ENCODE measurements around the gene KRTAP10-12. TPM values are rescaled to one million over a fixed set of nuclear protein-coding genes. Genes with fewer than 3 reads are reported as not detected.
"Not testable (repeated sequence)": the region's sequence is repeated elsewhere in the genome, so short reads cannot be mapped to it uniquely, and the experiment has no call there.

Gene KRTAP10-12
- not detected for total RNA-seq
- polyA plus RNA-seq (ENCODE audit: insufficient read depth, low read depth, low replicate concordance): not detected
- long read RNA-seq, donor 1: 0 reads
- long read RNA-seq, donor 2: 0 reads
- long read RNA-seq, donor 3: 0 reads
- long read RNA-seq, donor 4: 0 reads
- long read RNA-seq, donor 5: 0 reads
- long read RNA-seq, donor 6: 0 reads
- long read RNA-seq, donor 7: 0 reads
- long read RNA-seq, donor 8: 0 reads
- long read RNA-seq, donor 9, partial matches to known transcripts: 0 of 1 reads
- long read RNA-seq, donor 9, other reads (novel, unspliced or antisense): 0 of 1 reads
- long read RNA-seq, donor 10: 0 reads

GRCh38 chr21:44697172-44697810 lies at the start of gene KRTAP10-12:
Gene KRTAP10-12, plus strand, starts transcription at chr21:44697172. Its CDS starts 30 bp downstream, at chr21:44697202.
- intact Hi-C loops (cut with DNase I); H3K4me1 ChIP-seq (ENCODE audit: control insufficient read depth in 2 of 3, insufficient read depth in 2 of 3, low read depth in 1 of 3, low read length in 3 of 3); FAIRE-seq; H3K9ac ChIP-seq (ENCODE audit: low read length in 3 of 3); H3K4me3 ChIP-seq (ENCODE audit: low read length in 3 of 3); H3K36me3 ChIP-seq (ENCODE audit: control insufficient read depth in 2 of 3, insufficient read depth in 3 of 3, low read length in 3 of 3); DNase-seq; H3K27ac ChIP-seq (ENCODE audit: low read depth in 2 of 2, low read length in 2 of 2); H3K9me3 ChIP-seq (ENCODE audit: control insufficient read depth in 2 of 3, insufficient read depth in 1 of 3, low read length in 3 of 3); H3K27me3 ChIP-seq (ENCODE audit: control insufficient read depth, insufficient read depth, low read length): not testable (repeated sequence)

- Histone ChIP-seq H3K4me3 (ENCODE audit: low read length in 3 of 3) (no peak overlapping the region), H3K9me3 (ENCODE audit: control insufficient read depth in 2 of 3, insufficient read depth in 1 of 3, low read length in 3 of 3) (no peaks in the 10 kb centered on the region), H3K4me1 (ENCODE audit: control insufficient read depth in 2 of 3, insufficient read depth in 2 of 3, low read depth in 1 of 3, low read length in 3 of 3) (no peaks in the 10 kb centered on the region), H3K36me3 (ENCODE audit: control insufficient read depth in 2 of 3, insufficient read depth in 3 of 3, low read length in 3 of 3) (no peaks in the 10 kb centered on the region), H3K27me3 (ENCODE audit: control insufficient read depth, insufficient read depth, low read length) (no peaks in the 10 kb centered on the region), H3K9ac (ENCODE audit: low read length in 3 of 3) (no peak overlapping the region), H3K27ac (ENCODE audit: low read depth in 2 of 2, low read length in 2 of 2) (no peak overlapping the region)
- no peak for TF ChIP-seq CTCF (IDR thresholded peaks at IDR 0.05; ENCODE audit: borderline replicate concordance, extremely low read depth, insufficient read depth)
- DNase-seq (no peak), FAIRE-seq (no peak)
- intact Hi-C loops (cut with DNase I): no loop called here
These were observed 49.8 kb upstream of the KRTAP10-12 start for GRCh38 chr21:44647222-44647552.

- Histone ChIP-seq H3K4me3 (ENCODE audit: low read length in 3 of 3) (no peak overlapping the region), H3K27me3 (ENCODE audit: control insufficient read depth, insufficient read depth, low read length) (no peaks in the 10 kb centered on the region), H3K27ac (ENCODE audit: low read depth in 2 of 2, low read length in 2 of 2) (no peak overlapping the region), H3K36me3 (ENCODE audit: control insufficient read depth in 2 of 3, insufficient read depth in 3 of 3, low read length in 3 of 3) (no peaks in the 10 kb centered on the region), H3K9ac (ENCODE audit: low read length in 3 of 3) (no peak overlapping the region), H3K4me1 (ENCODE audit: control insufficient read depth in 2 of 3, insufficient read depth in 2 of 3, low read depth in 1 of 3, low read length in 3 of 3) (no peaks in the 10 kb centered on the region), H3K9me3 (ENCODE audit: control insufficient read depth in 2 of 3, insufficient read depth in 1 of 3, low read length in 3 of 3) (no peaks in the 10 kb centered on the region)
- no peak for FAIRE-seq
- peak in 2 of 5 donors; percentile 5 to 9 for DNase-seq
- intact Hi-C loops (cut with DNase I): no loop called here
- TF ChIP-seq CTCF (IDR thresholded peaks at IDR 0.05; ENCODE audit: borderline replicate concordance, extremely low read depth, insufficient read depth): no peak
These were observed 48.2 kb upstream of the KRTAP10-12 start for GRCh38 chr21:44648557-44649311.

- no peaks in the 10 kb centered on the region for H3K27me3 ChIP-seq (ENCODE audit: control insufficient read depth, insufficient read depth, low read length)
- H3K4me1 ChIP-seq (ENCODE audit: control insufficient read depth in 2 of 3, insufficient read depth in 2 of 3, low read depth in 1 of 3, low read length in 3 of 3): no peaks in the 10 kb centered on the region
- no peaks in the 10 kb centered on the region for H3K9me3 ChIP-seq (ENCODE audit: control insufficient read depth in 2 of 3, insufficient read depth in 1 of 3, low read length in 3 of 3)
- H3K4me3 ChIP-seq (ENCODE audit: low read length in 3 of 3): no peak overlapping the region
- H3K9ac ChIP-seq (ENCODE audit: low read length in 3 of 3): no peak overlapping the region
- intact Hi-C loops (cut with DNase I): no loop called here
- no peak overlapping the region for H3K27ac ChIP-seq (ENCODE audit: low read depth in 2 of 2, low read length in 2 of 2)
- no peak for DNase-seq
- H3K36me3 ChIP-seq (ENCODE audit: control insufficient read depth in 2 of 3, insufficient read depth in 3 of 3, low read length in 3 of 3): no peaks in the 10 kb centered on the region
- no peak for TF ChIP-seq CTCF (IDR thresholded peaks at IDR 0.05; ENCODE audit: borderline replicate concordance, extremely low read depth, insufficient read depth)
- FAIRE-seq: no peak
These were observed 47.4 kb upstream of the KRTAP10-12 start for GRCh38 chr21:44649521-44650100.

All from kidney (tissue), 22 donors.